Umbilical cord (tissue), 2 donors: Measurements from ENCODE around the gene SLC51A. TPM values are rescaled to one million over a fixed set of nuclear protein-coding genes. Genes with fewer than 3 reads are reported as not detected.
"Not testable (repeated sequence)": the region's sequence is repeated elsewhere in the genome, so short reads cannot be mapped to it uniquely, and the experiment has no call there.

Experiments used
- DNase-seq: peaks from one replicate; pipeline ENCODE4 v3.0.0-alpha.2; 2015; ENCODE audit warnings: low spot score
- total RNA-seq: library from RNA; depleted of rRNA; stranded (reverse); fragments of >200 nt; gene quantifications from one replicate; pipeline ENCODE4 v1.2.3, GENCODE V29; 2014; ENCODE audit warnings: low replicate concordance; ENCODE audit not compliant: insufficient read depth

The SLC51A gene
- total RNA-seq, result 7.9 TPM

- DNase-seq, result no peak
Observed at GRCh38 chr3:196216089-196216564, at the start of gene SLC51A. SLC51A (plus strand) TSS chr3:196216534; CDS start chr3:196216713, 179 bp downstream.

- DNase-seq, result no peak
Observed at GRCh38 chr3:196166741-196167140, 49.6 kb upstream of the SLC51A start.

GRCh38 chr3:196168808-196169391 is 47.4 kb upstream of the SLC51A start:
- no peak for DNase-seq

- DNase-seq, result no peak
Observed at GRCh38 chr3:196169836-196170240, 46.5 kb upstream of the SLC51A start.

- not testable (repeated sequence) for DNase-seq
Observed at GRCh38 chr3:196170296-196170695, 46.0 kb upstream of the SLC51A start.

GRCh38 chr3:196174652-196175051 is 41.7 kb upstream of the SLC51A start:
- DNase-seq, result no peak

GRCh38 chr3:196175116-196175625 is 41.2 kb upstream of the SLC51A start:
- no peak for DNase-seq

GRCh38 chr3:196175722-196176121 is 40.6 kb upstream of the SLC51A start:
- no peak for DNase-seq

GRCh38 chr3:196177567-196177966 is 38.8 kb upstream of the SLC51A start:
- DNase-seq, result no peak

- DNase-seq, result no peak
Observed at GRCh38 chr3:196177967-196178366, 38.4 kb upstream of the SLC51A start.

- no peak for DNase-seq
Observed at GRCh38 chr3:196178993-196179379, 37.3 kb upstream of the SLC51A start.

GRCh38 chr3:196179380-196180308 is 36.7 kb upstream of the SLC51A start:
- no peak for DNase-seq

GRCh38 chr3:196180346-196180745 is 36.0 kb upstream of the SLC51A start:
- no peak for DNase-seq

GRCh38 chr3:196181127-196181546 is 35.2 kb upstream of the SLC51A start:
- no peak for DNase-seq

- not testable (repeated sequence) for DNase-seq
Observed at GRCh38 chr3:196184169-196184432, 32.2 kb upstream of the SLC51A start.

GRCh38 chr3:196184881-196185280 is 31.5 kb upstream of the SLC51A start:
- DNase-seq, result no peak

- DNase-seq, result no peak
Observed at GRCh38 chr3:196186651-196187573, 29.4 kb upstream of the SLC51A start.

- no peak for DNase-seq
Observed at GRCh38 chr3:196189566-196190347, 26.6 kb upstream of the SLC51A start.

GRCh38 chr3:196192036-196192523 is 24.3 kb upstream of the SLC51A start:
- DNase-seq, result no peak

GRCh38 chr3:196192524-196193051 is 23.7 kb upstream of the SLC51A start:
- no peak for DNase-seq
